RWPE2 (cell line): Measurements from ENCODE around the gene VASP.

Source experiments
- ATAC-seq: fragments of 200-7000 bp; cut with Tn5 transposase; 3 replicates; pipeline ENCODE4 v1.9.1; 2021; ENCODE audit warnings: low read depth
- DNase-seq: peaks from one replicate; pipeline ENCODE4 v3.0.0-alpha.2; 2020; ENCODE audit warnings: low spot score
- H3K27ac ChIP-seq: fragments of 450-650 bp; 2 replicates; pipeline ENCODE4 v1.5.1; 2017; ENCODE audit warnings: mild to moderate bottlenecking; ENCODE audit not compliant: poor library complexity, severe bottlenecking
- H3K27me3 ChIP-seq: fragments of 250-450 bp; sonication (Bioruptor Pico); 2 replicates; pipeline ENCODE4 v1.5.1; 2021; ENCODE audit warnings: mild to moderate bottlenecking, moderate library complexity; ENCODE audit not compliant: insufficient read depth, poor library complexity, severe bottlenecking
- H3K36me3 ChIP-seq: fragments of 250-450 bp; sonication (Bioruptor Pico); 2 replicates; pipeline ENCODE4 v1.5.1; 2020; ENCODE audit warnings: low read depth, mild to moderate bottlenecking, moderate library complexity
- H3K4me1 ChIP-seq: fragments of 250-450 bp; sonication (Bioruptor Pico); 2 replicates; pipeline ENCODE4 v1.5.1; 2021; ENCODE audit warnings: mild to moderate bottlenecking, moderate library complexity; ENCODE audit not compliant: insufficient read depth, poor library complexity, severe bottlenecking
- H3K4me3 ChIP-seq: fragments of 250-450 bp; sonication (Bioruptor Pico); 2 replicates; pipeline ENCODE4 v1.5.1; 2021; ENCODE audit warnings: mild to moderate bottlenecking, moderate library complexity; ENCODE audit not compliant: severe bottlenecking
- H3K9me3 ChIP-seq: fragments of 250-450 bp; sonication (Bioruptor Pico); 2 replicates; pipeline ENCODE4 v1.5.1; 2021; ENCODE audit warnings: mild to moderate bottlenecking, moderate library complexity; ENCODE audit not compliant: severe bottlenecking
- TF ChIP-seq, protein P1 (sequence below): fragments of 450-650 bp; IDR thresholded peaks from one replicate; pipeline ENCODE4 v1.5.1; 2017; ENCODE audit warnings: mild to moderate bottlenecking, moderate library complexity; ENCODE audit not compliant: poor library complexity, severe bottlenecking

Gene VASP

DNA sequence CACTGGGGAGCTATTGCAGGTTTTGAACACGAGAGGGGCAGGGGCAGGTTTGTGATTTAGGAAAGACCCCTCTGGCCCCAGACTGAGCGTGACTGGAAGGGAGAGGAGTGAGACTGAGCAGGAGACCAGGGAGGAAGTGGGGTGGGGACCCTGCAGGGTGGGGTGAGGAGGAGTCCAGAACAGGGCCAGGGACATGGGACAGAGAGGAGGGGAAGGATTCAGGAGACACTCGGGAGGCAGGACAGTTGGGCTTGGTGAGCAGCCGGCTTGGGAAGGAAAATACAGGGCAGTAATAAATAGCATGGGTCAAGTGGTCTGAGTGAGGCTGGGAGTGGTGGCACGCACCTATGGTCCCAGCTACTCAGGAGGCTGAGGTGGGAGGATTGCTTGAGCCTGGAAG lies 30.1 kb upstream of the VASP start:
- Histone ChIP-seq H3K36me3 (no peaks in the 10 kb centered on the region), H3K27ac (peak overlapping the region; percentile 88), H3K4me1 (no peaks in the 10 kb centered on the region), H3K9me3 (no peaks in the 10 kb centered on the region), H3K27me3 (no peaks in the 10 kb centered on the region), H3K4me3 (no peak overlapping the region)
- DNase-seq, result no peak
- TF ChIP-seq, protein P1, sequence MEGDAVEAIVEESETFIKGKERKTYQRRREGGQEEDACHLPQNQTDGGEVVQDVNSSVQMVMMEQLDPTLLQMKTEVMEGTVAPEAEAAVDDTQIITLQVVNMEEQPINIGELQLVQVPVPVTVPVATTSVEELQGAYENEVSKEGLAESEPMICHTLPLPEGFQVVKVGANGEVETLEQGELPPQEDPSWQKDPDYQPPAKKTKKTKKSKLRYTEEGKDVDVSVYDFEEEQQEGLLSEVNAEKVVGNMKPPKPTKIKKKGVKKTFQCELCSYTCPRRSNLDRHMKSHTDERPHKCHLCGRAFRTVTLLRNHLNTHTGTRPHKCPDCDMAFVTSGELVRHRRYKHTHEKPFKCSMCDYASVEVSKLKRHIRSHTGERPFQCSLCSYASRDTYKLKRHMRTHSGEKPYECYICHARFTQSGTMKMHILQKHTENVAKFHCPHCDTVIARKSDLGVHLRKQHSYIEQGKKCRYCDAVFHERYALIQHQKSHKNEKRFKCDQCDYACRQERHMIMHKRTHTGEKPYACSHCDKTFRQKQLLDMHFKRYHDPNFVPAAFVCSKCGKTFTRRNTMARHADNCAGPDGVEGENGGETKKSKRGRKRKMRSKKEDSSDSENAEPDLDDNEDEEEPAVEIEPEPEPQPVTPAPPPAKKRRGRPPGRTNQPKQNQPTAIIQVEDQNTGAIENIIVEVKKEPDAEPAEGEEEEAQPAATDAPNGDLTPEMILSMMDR, result no peak
- ATAC-seq, result no peak

DNA sequence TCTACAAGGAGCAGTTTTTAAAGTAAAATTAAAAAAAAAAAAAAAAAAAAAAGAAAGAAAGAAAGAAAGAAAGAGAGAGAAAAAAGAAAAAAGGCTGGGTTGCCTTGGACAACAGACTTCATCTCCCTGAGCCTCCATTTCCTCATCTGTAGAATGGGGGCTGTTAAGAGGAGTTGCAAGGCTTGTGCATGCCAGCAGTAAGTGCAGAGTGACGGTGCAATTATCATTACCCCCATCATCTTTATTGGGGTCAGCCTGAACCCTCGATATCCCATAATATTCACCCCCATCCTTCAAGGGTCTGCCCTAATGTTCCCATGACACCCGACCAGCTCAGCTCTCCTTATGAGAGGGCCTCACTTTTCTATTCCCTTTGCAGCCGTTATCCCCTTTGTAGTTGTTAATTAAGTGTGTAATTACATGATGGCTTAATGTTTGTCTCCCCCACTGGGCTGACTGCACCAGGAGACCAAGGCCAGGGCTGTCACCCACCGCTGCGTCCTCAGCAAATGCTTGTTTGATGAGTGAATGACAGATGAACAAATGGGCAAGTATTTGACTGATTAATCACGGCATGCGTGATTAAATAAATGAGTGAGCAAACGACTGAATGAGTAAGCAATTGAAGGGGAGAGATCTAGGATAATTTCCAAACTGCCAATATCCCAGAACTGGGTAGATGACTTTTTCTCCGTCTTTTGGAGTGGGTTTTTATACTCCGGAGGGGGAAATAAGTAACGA lies 29.4 kb upstream of the VASP start:
- ATAC-seq (peak; percentile 49), DNase-seq (no peak)
- TF ChIP-seq, protein P1, result no peak
- Histone ChIP-seq H3K4me1 (no peaks in the 10 kb centered on the region), H3K27ac (peak overlapping the region; percentile 88), H3K4me3 (peak overlapping the region; percentile 45), H3K27me3 (no peaks in the 10 kb centered on the region), H3K36me3 (no peaks in the 10 kb centered on the region), H3K9me3 (no peaks in the 10 kb centered on the region)

DNA sequence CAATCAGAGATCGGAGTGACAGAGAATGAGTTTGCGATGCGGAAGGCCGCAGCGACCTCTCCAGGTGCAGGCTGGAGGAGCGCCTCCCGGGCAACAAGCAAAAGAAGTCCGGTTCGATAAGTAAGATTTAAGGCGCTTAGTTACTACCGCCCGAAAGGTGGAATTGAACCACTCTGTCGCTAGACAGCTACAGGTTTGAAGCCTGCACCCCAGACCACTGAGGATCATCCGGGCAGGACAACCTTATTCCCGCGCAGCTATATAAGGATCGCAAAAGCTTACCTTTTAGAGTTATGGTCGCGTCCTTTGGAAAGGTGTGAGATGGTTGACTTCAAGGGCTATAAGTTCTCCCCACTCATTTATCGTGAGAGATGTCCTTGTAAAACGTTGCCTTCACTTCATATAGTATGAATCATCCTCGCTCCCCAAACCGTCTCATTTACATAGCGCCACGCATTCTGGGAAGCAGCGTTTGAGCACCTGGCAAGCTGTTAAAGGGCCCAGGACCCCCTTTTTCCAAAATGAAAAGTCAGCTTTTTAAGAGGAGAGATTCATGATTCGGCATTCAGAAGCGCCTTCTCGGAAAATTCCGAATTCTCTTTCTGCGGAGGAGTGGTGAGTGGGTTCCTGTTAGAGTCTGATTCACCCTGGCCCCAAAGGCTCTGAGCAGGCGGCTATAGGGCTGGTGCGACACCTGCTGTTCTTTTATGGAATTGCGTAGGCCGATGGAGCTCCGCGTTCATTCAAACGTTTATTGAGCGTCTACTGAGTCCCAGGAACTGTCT lies 28.6 kb upstream of the VASP start:
- Histone ChIP-seq H3K36me3 (no peaks in the 10 kb centered on the region), H3K27ac (peak overlapping the region; percentile 88), H3K4me1 (no peaks in the 10 kb centered on the region), H3K27me3 (no peaks in the 10 kb centered on the region), H3K9me3 (no peaks in the 10 kb centered on the region), H3K4me3 (peak overlapping the region; percentile 45)
- DNase-seq, result no peak
- peak; percentile 84 for ATAC-seq
- TF ChIP-seq, protein P1, result peak; percentile 97

DNA sequence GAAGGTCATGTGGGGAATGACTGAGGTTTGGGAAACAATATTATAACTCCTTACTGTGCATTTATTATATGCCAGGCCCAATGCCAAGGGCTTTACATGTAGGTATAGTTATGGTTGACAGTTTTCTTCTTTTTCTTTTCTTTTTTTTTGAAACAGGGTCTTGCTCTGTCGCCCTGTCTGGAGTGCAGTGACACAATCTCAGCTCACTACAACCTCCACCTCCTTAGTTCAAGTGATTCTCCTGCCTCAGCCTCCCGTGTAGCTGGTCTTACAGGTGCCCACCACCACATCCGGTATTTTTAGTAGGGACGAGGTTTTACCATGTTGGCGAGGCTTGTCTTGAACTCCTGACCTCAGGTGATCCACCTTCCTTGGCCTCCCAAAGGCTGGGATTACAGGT lies 24.2 kb upstream of the VASP start:
- Histone ChIP-seq H3K4me1 (no peaks in the 10 kb centered on the region), H3K27me3 (no peaks in the 10 kb centered on the region), H3K27ac (no peak overlapping the region), H3K4me3 (no peak overlapping the region), H3K36me3 (no peaks in the 10 kb centered on the region), H3K9me3 (no peaks in the 10 kb centered on the region)
- DNase-seq (no peak), ATAC-seq (no peak)
- TF ChIP-seq, protein P1, result no peak
